HEK293 (cell line): ENCODE results near the gene TMEM131L.

Experiments used
- CTCF ChIP-seq: fragments of 450-650 bp; formaldehyde crosslinking; IDR thresholded peaks from 2 replicates; pipeline ENCODE4 v1.5.1; 2016; ENCODE audit warnings: missing biosample characterization, missing genetic modification characterization
- ZNF510 ChIP-seq: fragments of 450-650 bp; formaldehyde crosslinking; IDR thresholded peaks from 2 replicates; pipeline ENCODE4 v1.5.1; 2018; ENCODE audit warnings: mild to moderate bottlenecking, missing genetic modification characterization, missing biosample characterization; ENCODE audit not compliant: insufficient replicate concordance
- ZNF776 ChIP-seq: fragments of 450-650 bp; formaldehyde crosslinking; IDR thresholded peaks from 2 replicates; pipeline ENCODE4 v1.5.0; 2017; ENCODE audit warnings: missing biosample characterization, missing genetic modification characterization, borderline replicate concordance

GRCh38 chr4:153485860-153486259 lies 19.7 kb downstream of the TMEM131L start:
- TF ChIP-seq ZNF510 (tag by site-specific recombination) (no peak), ZNF776 (no peak), CTCF (tag by site-specific recombination) (no peak)
